ENCODE measurements around the gene NUP43. TPM values are rescaled to one million over a fixed set of nuclear protein-coding genes. Genes with fewer than 3 reads are reported as not detected.

The NUP43 gene
- total RNA-seq, 1 experiment from 2014 or later = 79.1 TPM

GRCh38 chr6:149699150-149699549 is 47.2 kb downstream of the NUP43 start:
- H3K27me3 Mint-ChIP-seq (ENCODE audit: low read depth) = no peaks in the 10 kb centered on the region
- TF ChIP-seq ZNF532 (CRISPR knock-in tag; IDR thresholded peaks at IDR 0.05; ENCODE audit: borderline replicate concordance) = no peak
- no peak for TF ChIP-seq ZSCAN18 (CRISPR knock-in tag; IDR thresholded peaks at IDR 0.05)
- no peak for TF ChIP-seq MYBL2 (CRISPR knock-in tag; IDR thresholded peaks at IDR 0.05)
- no peak for TF ChIP-seq TEAD4 (CRISPR knock-in tag; IDR thresholded peaks at IDR 0.05)
- TF ChIP-seq ETV6 (CRISPR knock-in tag; IDR thresholded peaks at IDR 0.05) = no peak
- TF ChIP-seq ZMAT4 (CRISPR knock-in tag; IDR thresholded peaks at IDR 0.05) = no peak
- TF ChIP-seq KAT7 (CRISPR knock-in tag; IDR thresholded peaks at IDR 0.05; ENCODE audit: borderline replicate concordance) = no peak
- no peak for TF ChIP-seq SP1 (CRISPR knock-in tag; conservative IDR thresholded peaks at IDR 0.05)
- TF ChIP-seq ESRRA (CRISPR knock-in tag; IDR thresholded peaks at IDR 0.05; ENCODE audit: borderline replicate concordance) = no peak
- TF ChIP-seq MLX (CRISPR knock-in tag; IDR thresholded peaks at IDR 0.05) = no peak
- TF ChIP-seq TCF7 (CRISPR knock-in tag; IDR thresholded peaks at IDR 0.05; ENCODE audit: low read depth) = no peak
- no peak for TF ChIP-seq TEAD1 (CRISPR knock-in tag; IDR thresholded peaks at IDR 0.05)
- no peak for TF ChIP-seq IRF2 (CRISPR knock-in tag; IDR thresholded peaks at IDR 0.05; ENCODE audit: borderline replicate concordance, low read depth)
- DNase-seq (ENCODE audit: low spot score) = no peak
- no peak overlapping the region for H3K4me3 Mint-ChIP-seq
- no peaks in the 10 kb centered on the region for H3K9me3 Mint-ChIP-seq
- POLR2A ChIA-PET = no interaction called here
- H3K4me1 Mint-ChIP-seq = peaks cover 20% of the 10 kb centered on the region
- no peak overlapping the region for H3K27ac Mint-ChIP-seq
- H3K36me3 Mint-ChIP-seq = peaks cover 5% of the 10 kb centered on the region
- CTCF ChIA-PET = no interaction called here
- no peak for ATAC-seq

- H3K27ac Mint-ChIP-seq = no peak overlapping the region
- ChIA-PET CTCF (interaction anchor here (0.6 kb wide), 1 partner anchor 10 kb away, joined by 3 read pairs; no protein-coding TSS in a partner anchor), POLR2A (no interaction called here)
- no peak for DNase-seq (ENCODE audit: low spot score)
- peaks cover 18% of the 10 kb centered on the region for H3K4me1 Mint-ChIP-seq
- H3K4me3 Mint-ChIP-seq = no peak overlapping the region
- no peaks in the 10 kb centered on the region for H3K27me3 Mint-ChIP-seq (ENCODE audit: low read depth)
- H3K9me3 Mint-ChIP-seq = no peaks in the 10 kb centered on the region
- no peak for ATAC-seq
- H3K36me3 Mint-ChIP-seq = peaks cover 7% of the 10 kb centered on the region
- TF ChIP-seq SMAD3 (CRISPR knock-in tag; IDR thresholded peaks at IDR 0.05; ENCODE audit: borderline replicate concordance) (no peak), PREB (CRISPR knock-in tag; IDR thresholded peaks at IDR 0.05; ENCODE audit: borderline replicate concordance) (no peak), ZSCAN18 (CRISPR knock-in tag; IDR thresholded peaks at IDR 0.05) (no peak), MLX (CRISPR knock-in tag; IDR thresholded peaks at IDR 0.05) (no peak), NR2C2 (CRISPR knock-in tag; IDR thresholded peaks at IDR 0.05) (no peak), ARID4B (CRISPR knock-in tag; IDR thresholded peaks at IDR 0.05; ENCODE audit: borderline replicate concordance) (no peak), ZNF121 (CRISPR knock-in tag; IDR thresholded peaks at IDR 0.05) (peak; percentile 90)
These were observed 48.2 kb downstream of the NUP43 start for GRCh38 chr6:149698175-149698574.
